Measurements from ENCODE around the gene GTF3C1.

- no peak for TF ChIP-seq CTCF (IDR thresholded peaks at IDR 0.05)
- TF ChIP-seq POLR2A (IDR thresholded peaks at IDR 0.05), result peak in 1 of 3 donors; percentile 43
These were observed 45.8 kb upstream of the GTF3C1 start for GRCh38 chr16:27595475-27595874.
